Testis (tissue), 2 donors: ENCODE measurements around the gene KCNE1.
"Not testable (repeated sequence)": the region's sequence is repeated elsewhere in the genome, so short reads cannot be mapped to it uniquely, and the experiment has no call there.

ENCODE experiments used
- POLR2A ChIP-seq: fragments of 450-650 bp; IDR thresholded peaks from one replicate; pipeline ENCODE4 v1.6.1; 2017; ENCODE audit warnings: antibody characterized with exemption, mild to moderate bottlenecking, moderate library complexity
- TF ChIP-seq, protein P1 (sequence below), 3 experiments: fragments of 450-650 bp in 2 of 3; fragments of 200-600 bp in 1 of 3; sonication (generic) in 1 of 3; IDR thresholded peaks; one replicate each; pipeline ENCODE4 v1.5.1; 2016 to 2019; ENCODE audit warnings: antibody characterized with exemption in 3 of 3, mild to moderate bottlenecking in 2 of 3, moderate library complexity in 1 of 3

- TF ChIP-seq, protein P1, sequence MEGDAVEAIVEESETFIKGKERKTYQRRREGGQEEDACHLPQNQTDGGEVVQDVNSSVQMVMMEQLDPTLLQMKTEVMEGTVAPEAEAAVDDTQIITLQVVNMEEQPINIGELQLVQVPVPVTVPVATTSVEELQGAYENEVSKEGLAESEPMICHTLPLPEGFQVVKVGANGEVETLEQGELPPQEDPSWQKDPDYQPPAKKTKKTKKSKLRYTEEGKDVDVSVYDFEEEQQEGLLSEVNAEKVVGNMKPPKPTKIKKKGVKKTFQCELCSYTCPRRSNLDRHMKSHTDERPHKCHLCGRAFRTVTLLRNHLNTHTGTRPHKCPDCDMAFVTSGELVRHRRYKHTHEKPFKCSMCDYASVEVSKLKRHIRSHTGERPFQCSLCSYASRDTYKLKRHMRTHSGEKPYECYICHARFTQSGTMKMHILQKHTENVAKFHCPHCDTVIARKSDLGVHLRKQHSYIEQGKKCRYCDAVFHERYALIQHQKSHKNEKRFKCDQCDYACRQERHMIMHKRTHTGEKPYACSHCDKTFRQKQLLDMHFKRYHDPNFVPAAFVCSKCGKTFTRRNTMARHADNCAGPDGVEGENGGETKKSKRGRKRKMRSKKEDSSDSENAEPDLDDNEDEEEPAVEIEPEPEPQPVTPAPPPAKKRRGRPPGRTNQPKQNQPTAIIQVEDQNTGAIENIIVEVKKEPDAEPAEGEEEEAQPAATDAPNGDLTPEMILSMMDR (IDR thresholded peaks at IDR 0.05): not testable (repeated sequence)
- not testable (repeated sequence) for TF ChIP-seq POLR2A
Observed at GRCh38 chr21:34400522-34400921, 111.5 kb downstream of the KCNE1 start.
